Transverse colon (tissue), 4 donors: ENCODE measurements around the gene ANXA5.

ENCODE experiments used
- CTCF ChIP-seq, 5 experiments: fragments of 200-600 bp in 3 of 5; fragments of 450-650 bp in 2 of 5; sonication (generic) in 3 of 5; IDR thresholded peaks; 1 replicate in 2 of 5; 2 replicates in 3 of 5; pipeline ENCODE4 v1.5.1; 2016 to 2017; ENCODE audit warnings: antibody characterized with exemption in 5 of 5, inconsistent platforms in 3 of 5, mild to moderate bottlenecking in 2 of 5, moderate library complexity in 1 of 5
- POLR2AphosphoS5 ChIP-seq, 3 donors: sonication (generic); formaldehyde crosslinking; IDR thresholded peaks; one replicate each; pipeline ENCODE4 v1.6.1; 2016; ENCODE audit warnings: antibody characterized with exemption in 3 of 3

- TF ChIP-seq CTCF (IDR thresholded peaks at IDR 0.05), result no peak
- no peak for TF ChIP-seq POLR2AphosphoS5 (IDR thresholded peaks at IDR 0.05)
Measured at GRCh38 chr4:121712783-121713182, 16.0 kb upstream of the ANXA5 start.
